GM12872 (cell line): Measurements from ENCODE around the gene SGIP1.

Experiments used
- CTCF ChIP-seq: IDR thresholded peaks from 3 replicates; pipeline ENCODE4 v1.5.1; 2011; ENCODE audit warnings: low read depth, mild to moderate bottlenecking, low read length, moderate library complexity; ENCODE audit not compliant: insufficient read depth

The SGIP1 gene

GRCh38 chr1:66532214-66532613 lies 1.7 kb upstream of the SGIP1 start:
- TF ChIP-seq CTCF = no peak

GRCh38 chr1:66532798-66533783 lies 862 bp upstream of the SGIP1 start:
- no peak for TF ChIP-seq CTCF

- no peak for TF ChIP-seq CTCF
These were observed 1.1 kb downstream of the SGIP1 start for GRCh38 chr1:66535061-66535460.

GRCh38 chr1:66535853-66536252 lies 1.9 kb downstream of the SGIP1 start:
- TF ChIP-seq CTCF = no peak

GRCh38 chr1:66537718-66538117 lies 3.8 kb downstream of the SGIP1 start:
- TF ChIP-seq CTCF = no peak

GRCh38 chr1:66539491-66539890 lies 5.5 kb downstream of the SGIP1 start:
- TF ChIP-seq CTCF = no peak

GRCh38 chr1:66540434-66541032 lies 6.6 kb downstream of the SGIP1 start:
- TF ChIP-seq CTCF = no peak
